ENCODE data around the gene VPS18.

VPS18 gene

GRCh38 chr15:40948706-40949473, 54.6 kb downstream of the VPS18 start:
- H3K27ac ChIP-seq: no peak overlapping the region
- no peak for DNase-seq (ENCODE audit: low spot score)
- no peak overlapping the region for H3K4me3 ChIP-seq
- no peak for TF ChIP-seq CTCF (IDR thresholded peaks at IDR 0.05)

GRCh38 chr15:40949756-40950207, 55.5 kb downstream of the VPS18 start:
- no peak for DNase-seq (ENCODE audit: low spot score)
- TF ChIP-seq CTCF (IDR thresholded peaks at IDR 0.05): no peak
- H3K27ac ChIP-seq: no peak overlapping the region
- H3K4me3 ChIP-seq: no peak overlapping the region

GRCh38 chr15:40951764-40952163, 57.5 kb downstream of the VPS18 start:
- H3K4me3 ChIP-seq: no peak overlapping the region
- DNase-seq (ENCODE audit: low spot score): no peak
- TF ChIP-seq CTCF (IDR thresholded peaks at IDR 0.05): no peak
- H3K27ac ChIP-seq: no peak overlapping the region

GRCh38 chr15:40952301-40952900, 58.2 kb downstream of the VPS18 start:
- Histone ChIP-seq H3K4me3 (peak overlapping the region; percentile 80), H3K27ac (peak overlapping the region; percentile 58 to 86)
- TF ChIP-seq CTCF (IDR thresholded peaks at IDR 0.05): no peak
- no peak for DNase-seq (ENCODE audit: low spot score)

GRCh38 chr15:40952901-40953712, 58.9 kb downstream of the VPS18 start, which contains the start of gene CHAC1:
TSS of gene CHAC1 (plus strand) at chr15:40953471. CDS start at chr15:40953584, 113 bp downstream.
- peak within 1 kb of the TSS; percentile 80 for H3K4me3 ChIP-seq
- peak; percentile 96 for DNase-seq (ENCODE audit: low spot score)
- peak within 1 kb of the TSS; percentile 58 to 86 for H3K27ac ChIP-seq
- TF ChIP-seq CTCF (IDR thresholded peaks at IDR 0.05): no peak
